H9 (cell line): ENCODE data around the gene HP. TPM values are rescaled to one million over a fixed set of nuclear protein-coding genes. Genes with fewer than 3 reads are reported as not detected.

ENCODE experiments used
- DNase-seq: peaks from one replicate; pipeline ENCODE4 v3.0.0-alpha.2; 2017
- H2AFZ ChIP-seq: one replicate; pipeline ENCODE4 v1.6.1; 2013; ENCODE audit warnings: mild to moderate bottlenecking, low read length, control low read depth, moderate library complexity
- H2AK5ac ChIP-seq: 2 replicates; pipeline ENCODE4 v1.6.1; 2013; ENCODE audit warnings: low read length, control low read depth, mixed read lengths; ENCODE audit not compliant: insufficient read length
- H2BK120ac ChIP-seq: one replicate; pipeline ENCODE4 v1.6.1; 2013; ENCODE audit warnings: low read depth, mild to moderate bottlenecking, low read length, control low read depth, inconsistent platforms; ENCODE audit not compliant: poor library complexity, severe bottlenecking
- H2BK12ac ChIP-seq: 2 replicates; pipeline ENCODE4 v1.6.1; 2013; ENCODE audit warnings: low read length, control low read depth, mixed read lengths, low read depth; ENCODE audit not compliant: insufficient read length
- H2BK15ac ChIP-seq: 2 replicates; pipeline ENCODE4 v1.6.1; 2013; ENCODE audit warnings: low read depth, low read length, control low read depth
- H2BK20ac ChIP-seq: one replicate; pipeline ENCODE4 v1.6.1; 2013; ENCODE audit warnings: low read depth, mild to moderate bottlenecking, low read length, control low read depth, inconsistent platforms; ENCODE audit not compliant: poor library complexity, severe bottlenecking
- H2BK5ac ChIP-seq: 2 replicates; pipeline ENCODE4 v1.6.1; 2013; ENCODE audit warnings: low read length, control low read depth, mixed read lengths; ENCODE audit not compliant: insufficient read length
- H3K14ac ChIP-seq: 2 replicates; pipeline ENCODE4 v1.6.1; 2013; ENCODE audit warnings: low read length, control low read depth; ENCODE audit not compliant: insufficient read depth
- H3K18ac ChIP-seq: 2 replicates; pipeline ENCODE4 v1.6.1; 2013; ENCODE audit warnings: low read depth, mild to moderate bottlenecking, mixed read lengths, low read length, control low read depth; ENCODE audit not compliant: insufficient read length
- H3K23ac ChIP-seq: 2 replicates; pipeline ENCODE4 v1.6.1; 2013; ENCODE audit warnings: low read length, control low read depth, mixed read lengths, low read depth; ENCODE audit not compliant: insufficient read length
- H3K23me2 ChIP-seq: 2 replicates; pipeline ENCODE4 v1.6.1; 2013; ENCODE audit warnings: low read depth, mild to moderate bottlenecking, mixed read lengths, low read length, control low read depth; ENCODE audit not compliant: insufficient read length, poor library complexity, severe bottlenecking
- H3K27ac ChIP-seq: 2 replicates; pipeline ENCODE4 v1.5.1; 2013; ENCODE audit warnings: low read length, control low read depth, mixed read lengths, low read depth; ENCODE audit not compliant: insufficient read length
- H3K27me3 ChIP-seq: 2 replicates; pipeline ENCODE4 v1.6.1; 2013; ENCODE audit warnings: low read length, control low read depth, inconsistent platforms; ENCODE audit not compliant: insufficient read depth
- H3K4ac ChIP-seq: 2 replicates; pipeline ENCODE4 v1.6.1; 2013; ENCODE audit warnings: low read depth, mild to moderate bottlenecking, control low read depth, inconsistent platforms, low read length, moderate library complexity
- H3K4me1 ChIP-seq: 2 replicates; pipeline ENCODE4 v1.6.1; 2013; ENCODE audit warnings: low read length, control low read depth, inconsistent platforms; ENCODE audit not compliant: insufficient read depth
- H3K4me2 ChIP-seq: 2 replicates; pipeline ENCODE4 v1.6.1; 2013; ENCODE audit warnings: low read length, control low read depth, mixed read lengths; ENCODE audit not compliant: insufficient read length, insufficient read depth
- H3K56ac ChIP-seq: 2 replicates; pipeline ENCODE4 v1.6.1; 2013; ENCODE audit warnings: low read depth, mild to moderate bottlenecking, mixed read lengths, low read length, control low read depth; ENCODE audit not compliant: insufficient read length
- H3K79me1 ChIP-seq: 2 replicates; pipeline ENCODE4 v1.6.1; 2013; ENCODE audit warnings: low read depth, mild to moderate bottlenecking, moderate library complexity, low read length, control low read depth, inconsistent platforms; ENCODE audit not compliant: insufficient read depth, poor library complexity, severe bottlenecking
- H3K79me2 ChIP-seq: 2 replicates; pipeline ENCODE4 v1.6.1; 2013; ENCODE audit warnings: low read length, control low read depth, inconsistent platforms; ENCODE audit not compliant: insufficient read depth
- H3K9ac ChIP-seq: 2 replicates; pipeline ENCODE4 v1.6.1; 2013; ENCODE audit warnings: low read length, control low read depth, mixed read lengths; ENCODE audit not compliant: insufficient read length; ENCODE audit errors: extremely low read depth
- H3K9me3 ChIP-seq: one replicate; pipeline ENCODE4 v1.6.1; 2013; ENCODE audit warnings: low read depth, low read length, inconsistent platforms; ENCODE audit not compliant: control insufficient read depth
- H3T11ph ChIP-seq: one replicate; pipeline ENCODE4 v1.6.1; 2013; ENCODE audit warnings: mild to moderate bottlenecking, low read length, control low read depth, inconsistent platforms
- H4K20me1 ChIP-seq: one replicate; pipeline ENCODE4 v1.6.1; 2013; ENCODE audit not compliant: control insufficient read depth, insufficient read length, insufficient read depth
- H4K5ac ChIP-seq: 2 replicates; pipeline ENCODE4 v1.6.1; 2013; ENCODE audit warnings: low read depth, mild to moderate bottlenecking, mixed read lengths, low read length, control low read depth; ENCODE audit not compliant: insufficient read length
- H4K8ac ChIP-seq: replicated peaks from 2 replicates; pipeline ENCODE4 v1.6.1; 2013; ENCODE audit warnings: low read length, control low read depth, mixed read lengths, low read depth; ENCODE audit not compliant: insufficient read length
- H4K91ac ChIP-seq: 2 replicates; pipeline ENCODE4 v1.6.1; 2013; ENCODE audit warnings: low read depth, mild to moderate bottlenecking, moderate library complexity, mixed read lengths, low read length, control low read depth; ENCODE audit not compliant: insufficient read length
- H3K27ac Mint-ChIP-seq, 3 experiments: 2 replicates in 2 of 3; 3 replicates in 1 of 3; pipeline ENCODE4 v1.8.0; 2020 to 2021; ENCODE audit warnings: mixed read lengths in 3 of 3, mild to moderate bottlenecking in 1 of 3, moderate library complexity in 1 of 3
- H3K27me3 Mint-ChIP-seq: 2 replicates; pipeline ENCODE4 v1.8.0; 2021; ENCODE audit warnings: low read depth, mild to moderate bottlenecking, moderate library complexity, mixed read lengths
- H3K36me3 Mint-ChIP-seq, 3 experiments: 2 replicates in 2 of 3; 3 replicates in 1 of 3; pipeline ENCODE4 v1.8.0; 2020 to 2021; ENCODE audit warnings: low read depth in 3 of 3, mixed read lengths in 3 of 3; ENCODE audit not compliant: insufficient read depth in 1 of 3
- H3K4me1 Mint-ChIP-seq, 2 experiments: 2 replicates each; pipeline ENCODE4 v1.8.0; 2020; ENCODE audit warnings: mixed read lengths in 2 of 2
- H3K4me3 Mint-ChIP-seq, 2 experiments: 2 replicates in 1 of 2; 3 replicates in 1 of 2; pipeline ENCODE4 v1.8.0; 2020 to 2021; ENCODE audit warnings: mild to moderate bottlenecking in 2 of 2, mixed read lengths in 2 of 2, moderate library complexity in 1 of 2
- H3K9me3 Mint-ChIP-seq, 2 experiments: 2 replicates in 1 of 2; 3 replicates in 1 of 2; pipeline ENCODE4 v1.8.0; 2020; ENCODE audit warnings: mild to moderate bottlenecking in 2 of 2, mixed read lengths in 2 of 2, moderate library complexity in 1 of 2
- CTCF ChIP-seq: fragments of 200-600 bp; sonication (generic); conservative IDR thresholded peaks from 3 replicates; pipeline ENCODE4 v1.8.0; 2021; ENCODE audit warnings: antibody characterized with exemption, mild to moderate bottlenecking
- total RNA-seq: library from RNA; stranded (reverse); gene quantifications from 2 replicates; pipeline ENCODE4 v1.2.1, GENCODE V29; 2021

Gene HP
- total RNA-seq, 1 experiment from 2014 or later: not detected

- Histone ChIP-seq H3K4ac (no peak overlapping the region), H2BK120ac (no peak overlapping the region), H2AFZ (no peak overlapping the region), H3K79me1 (no peaks in the 10 kb centered on the region), H4K8ac (no peak overlapping the region), H2BK12ac (no peak overlapping the region), H2BK20ac (no peak overlapping the region), H3K79me2 (no peaks in the 10 kb centered on the region), H3K56ac (no peak overlapping the region), H2BK5ac (no peak overlapping the region), H2AK5ac (no peak overlapping the region), H3K27ac (no peak overlapping the region), H3K23me2 (no peaks in the 10 kb centered on the region), H3K27me3 (no peaks in the 10 kb centered on the region), H3K9me3 (no peaks in the 10 kb centered on the region), H3K14ac (no peak overlapping the region), H3K9ac (no peak overlapping the region), H3T11ph (no peak overlapping the region), H4K91ac (no peak overlapping the region), H3K4me2 (no peak overlapping the region), H3K18ac (no peak overlapping the region), H4K20me1 (no peaks in the 10 kb centered on the region), H3K4me1 (no peaks in the 10 kb centered on the region), H2BK15ac (no peak overlapping the region), H3K23ac (no peak overlapping the region), H4K5ac (no peak overlapping the region)
- Mint-ChIP-seq H3K9me3 (peaks cover 8 to 12% of the 10 kb centered on the region in 2 experiments; a peak in 3 of 5 replicates), H3K27me3 (peaks cover 13% of the 10 kb centered on the region), H3K27ac (no peak overlapping the region), H3K4me3 (no peak overlapping the region), H3K36me3 (no peaks in the 10 kb centered on the region), H3K4me1 (no peaks in the 10 kb centered on the region)
- no peak for TF ChIP-seq CTCF
- DNase-seq: no peak
Measured at GRCh38 chr16:72049110-72049509, 5.2 kb upstream of the HP start.
